Liver (tissue), 9 donors: ENCODE results near the gene ZNF724. TPM values are rescaled to one million over a fixed set of nuclear protein-coding genes. Genes with fewer than 3 reads are reported as not detected.

Source experiments
- DNase-seq: peaks from one replicate; pipeline ENCODE4 v3.0.0-alpha.2; 2017; ENCODE audit warnings: low spot score
- H3K27ac ChIP-seq, 2 donors: one replicate each; pipeline ENCODE4 v1.7.0; 2013; ENCODE audit warnings: inconsistent platforms in 2 of 2, low read length in 2 of 2, control low read depth in 1 of 2, low read depth in 1 of 2, mild to moderate bottlenecking in 1 of 2
- H3K27me3 ChIP-seq, 4 donors: one replicate each; pipeline versions ENCODE4 v1.6.1 to v1.7.0; 2013; ENCODE audit warnings: low read length in 3 of 4, inconsistent platforms in 1 of 4, mild to moderate bottlenecking in 1 of 4, moderate library complexity in 1 of 4; ENCODE audit not compliant: control insufficient read depth in 4 of 4, insufficient read depth in 4 of 4
- H3K36me3 ChIP-seq, 4 donors: one replicate each; pipeline versions ENCODE4 v1.6.1 to v1.7.0; 2013; ENCODE audit warnings: low read length in 3 of 4, mild to moderate bottlenecking in 3 of 4, low read depth in 1 of 4, moderate library complexity in 1 of 4; ENCODE audit not compliant: control insufficient read depth in 4 of 4, insufficient read depth in 3 of 4
- H3K4me1 ChIP-seq, 4 donors: one replicate each; pipeline versions ENCODE4 v1.6.1 to v1.7.0; 2013; ENCODE audit warnings: low read length in 3 of 4, mild to moderate bottlenecking in 3 of 4, moderate library complexity in 1 of 4; ENCODE audit not compliant: control insufficient read depth in 4 of 4, insufficient read depth in 4 of 4
- H3K4me3 ChIP-seq, 3 donors: one replicate each; pipeline versions ENCODE4 v1.6.1 to v1.7.0; 2013; ENCODE audit warnings: low read length in 3 of 3, control low read depth in 1 of 3, low read depth in 1 of 3, mild to moderate bottlenecking in 1 of 3
- H3K9ac ChIP-seq, 2 donors: one replicate each; pipeline ENCODE4 v1.7.0; 2013; ENCODE audit warnings: low read length in 2 of 2, mild to moderate bottlenecking in 2 of 2, moderate library complexity in 2 of 2, control low read depth in 1 of 2, low read depth in 1 of 2
- H3K9me3 ChIP-seq, 4 donors: one replicate each; pipeline versions ENCODE4 v1.6.1 to v1.7.0; 2013; ENCODE audit warnings: low read length in 3 of 4; ENCODE audit not compliant: control insufficient read depth in 4 of 4
- ATF3 ChIP-seq: IDR thresholded peaks from 2 replicates; pipeline ENCODE4 v1.6.1; 2016; ENCODE audit warnings: antibody characterized with exemption
- CTCF ChIP-seq: fragments of 150-350 bp; IDR thresholded peaks from 2 replicates; pipeline ENCODE4 v1.5.1; 2017; ENCODE audit warnings: improper control_type of control experiment, low read depth, low read length; ENCODE audit not compliant: missing input control
- EGR1 ChIP-seq, 2 donors: IDR thresholded peaks; 2 replicates each; pipeline ENCODE4 v1.6.1; 2016 to 2018; ENCODE audit warnings: antibody characterized with exemption in 2 of 2, low read depth in 2 of 2
- FOXA1 ChIP-seq: IDR thresholded peaks from 2 replicates; pipeline ENCODE4 v1.6.1; 2016; ENCODE audit warnings: antibody characterized with exemption
- FOXA2 ChIP-seq: IDR thresholded peaks from 2 replicates; pipeline ENCODE4 v1.6.1; 2016; ENCODE audit warnings: antibody characterized with exemption
- GABPA ChIP-seq, 2 donors: IDR thresholded peaks in 1 of 2; conservative IDR thresholded peaks in 1 of 2; 2 replicates each; pipeline ENCODE4 v1.6.1; 2016; ENCODE audit warnings: antibody characterized with exemption in 2 of 2, mild to moderate bottlenecking in 1 of 2, moderate library complexity in 1 of 2
- HNF4A ChIP-seq, 2 donors: conservative IDR thresholded peaks; 2 replicates each; pipeline ENCODE4 v1.6.1; 2016; ENCODE audit warnings: antibody characterized with exemption in 2 of 2, mild to moderate bottlenecking in 2 of 2
- HNF4G ChIP-seq: IDR thresholded peaks from 2 replicates; pipeline ENCODE4 v1.6.1; 2016; ENCODE audit warnings: antibody characterized with exemption
- JUND ChIP-seq, 2 donors: IDR thresholded peaks; 2 replicates each; pipeline ENCODE4 v1.6.1; 2016; ENCODE audit warnings: antibody characterized with exemption in 2 of 2
- MAX ChIP-seq: IDR thresholded peaks from 2 replicates; pipeline ENCODE4 v1.6.1; 2016; ENCODE audit warnings: antibody characterized with exemption
- NR2F2 ChIP-seq: IDR thresholded peaks from 2 replicates; pipeline ENCODE4 v1.6.1; 2016; ENCODE audit warnings: antibody characterized with exemption
- RAD21 ChIP-seq, 2 donors: IDR thresholded peaks; 2 replicates each; pipeline ENCODE4 v1.6.1; 2016; ENCODE audit warnings: antibody characterized with exemption in 2 of 2, mild to moderate bottlenecking in 2 of 2
- REST ChIP-seq: IDR thresholded peaks from 2 replicates; pipeline ENCODE4 v1.6.1; 2016; ENCODE audit warnings: antibody characterized with exemption, mild to moderate bottlenecking
- RXRA ChIP-seq, 2 donors: IDR thresholded peaks; 2 replicates each; pipeline ENCODE4 v1.6.1; 2017 to 2018; ENCODE audit warnings: antibody characterized with exemption in 2 of 2, mild to moderate bottlenecking in 1 of 2
- SP1 ChIP-seq: IDR thresholded peaks from 2 replicates; pipeline ENCODE4 v1.6.1; 2018; ENCODE audit warnings: antibody characterized with exemption, mild to moderate bottlenecking
- TAF1 ChIP-seq: conservative IDR thresholded peaks from 2 replicates; pipeline ENCODE4 v1.6.1; 2016; ENCODE audit warnings: antibody characterized with exemption, mild to moderate bottlenecking
- YY1 ChIP-seq: IDR thresholded peaks from 2 replicates; pipeline ENCODE4 v1.6.1; 2016; ENCODE audit warnings: antibody characterized with exemption, mild to moderate bottlenecking
- ZBTB33 ChIP-seq: IDR thresholded peaks from 2 replicates; pipeline ENCODE4 v1.6.1; 2016; ENCODE audit warnings: antibody characterized with exemption
- WGBS: extraction: QIAGEN DNeasy Blood & Tissue Kit; methylation state at CpG from one replicate; pipeline ENCODE4 v1.1.7; 2013; 5-methylcytosine and 5-hydroxymethylcytosine counted together
- polyA plus RNA-seq, 2 donors: library from polyadenylated mRNA; stranded (reverse) in 1 of 2; unstranded in 1 of 2; fragments of 200-250 nt in 1 of 2; fragments of >200 nt in 1 of 2; fragmentation: Nextera tagmentation in 1 of 2; extraction: Ambion mirVana in 1 of 2; gene quantifications; one replicate each; pipeline versions ENCODE4 v1.2.1 to v1.2.3, GENCODE V29; 2013 to 2015
- total RNA-seq, 2 donors: library from RNA; depleted of rRNA; stranded (reverse); fragments of >200 nt; gene quantifications; one replicate each; pipeline ENCODE4 v1.2.3, GENCODE V29; 2014
- donor health status: healthy.
- donor health status: healthy.
- donor health status: healthy.
- donor health status: healthy.
- donor health status: healthy.

The ZNF724 gene
- total and polyA plus RNA-seq, 4 donors = 0.13 to 8.8 (median 0.84) TPM; not detected in 1

GRCh38 chr19:23241419-23241818 is 8.8 kb downstream of the ZNF724 start:
- Histone ChIP-seq H3K9me3 (peaks cover 6 to 31% (median 10%) of the 10 kb centered on the region in 4 donors), H3K27me3 (no peaks in the 10 kb centered on the region), H3K4me1 (no peaks in the 10 kb centered on the region), H3K9ac (no peak overlapping the region), H3K36me3 (peaks cover 0 to 2% (median 0%) of the 10 kb centered on the region in 4 donors), H3K4me3 (no peak overlapping the region), H3K27ac (no peak overlapping the region)
- DNase-seq = no peak
- WGBS = 97% methylated on average over 1 of the region's 1 CpG
- TF ChIP-seq HNF4G = no peak
- no peak for TF ChIP-seq JUND (IDR thresholded peaks at IDR 0.05)
- no peak for TF ChIP-seq ZBTB33
- TF ChIP-seq GABPA (IDR thresholded peaks at IDR 0.05 in 1 of 2, conservative IDR thresholded peaks at IDR 0.05 in 1 of 2) = no peak
- TF ChIP-seq NR2F2 = no peak
- no peak for TF ChIP-seq YY1
- no peak for TF ChIP-seq TAF1
- TF ChIP-seq RXRA (IDR thresholded peaks at IDR 0.05) = no peak
- no peak for TF ChIP-seq FOXA1
- TF ChIP-seq FOXA2 = no peak
- no peak for TF ChIP-seq SP1
- TF ChIP-seq EGR1 (IDR thresholded peaks at IDR 0.05; ENCODE audit: low read depth in 2 of 2) = no peak
- TF ChIP-seq MAX = no peak
- no peak for TF ChIP-seq CTCF
- no peak for TF ChIP-seq HNF4A (conservative IDR thresholded peaks at IDR 0.05)
- no peak for TF ChIP-seq RAD21 (IDR thresholded peaks at IDR 0.05)
- no peak for TF ChIP-seq ATF3

- Histone ChIP-seq H3K27me3 (no peaks in the 10 kb centered on the region), H3K36me3 (peaks cover 0 to 20% (median 0%) of the 10 kb centered on the region in 4 donors), H3K27ac (no peak overlapping the region), H3K9ac (no peak overlapping the region), H3K4me1 (no peaks in the 10 kb centered on the region), H3K9me3 (peaks cover 23 to 53% (median 26%) of the 10 kb centered on the region in 4 donors), H3K4me3 (peak overlapping the region in 1 of 3 donors; percentile 37)
- TF ChIP-seq YY1 (no peak), ATF3 (no peak), REST (no peak), FOXA2 (no peak), NR2F2 (no peak), TAF1 (no peak)
- 95% methylated on average over 3 of the region's 3 CpGs for WGBS
- DNase-seq = no peak
Observed at GRCh38 chr19:23222998-23223652, 27.1 kb downstream of the ZNF724 start.
